CD4-positive, CD25-positive, alpha-beta regulatory T cell (primary cell): ENCODE measurements around the gene TRIM72. TPM values are rescaled to one million over a fixed set of nuclear protein-coding genes. Genes with fewer than 3 reads are reported as not detected.
"Not testable (repeated sequence)": the region's sequence is repeated elsewhere in the genome, so short reads cannot be mapped to it uniquely, and the experiment has no call there.

ENCODE experiments used
- ATAC-seq, 2 donors: fragments of 150-1000 bp; cut with Tn5 transposase; one replicate each; pipeline ENCODE4 v1.10.0; 2021; ENCODE audit warnings: low read depth in 2 of 2, moderate number of reproducible peaks in 2 of 2, moderate library complexity in 1 of 2
- DNase-seq, 3 donors: peaks; one replicate each; pipeline versions ENCODE4 v3.0.0 to v3.0.0-alpha.2; 2012 to 2022; ENCODE audit warnings: mixed read lengths in 1 of 3
- H3K27ac ChIP-seq: one replicate; pipeline ENCODE4 v1.7.0; 2013; ENCODE audit warnings: mild to moderate bottlenecking, low read length; ENCODE audit not compliant: insufficient read depth, poor library complexity, severe bottlenecking
- H3K27me3 ChIP-seq: one replicate; pipeline ENCODE4 v1.7.0; 2013; ENCODE audit warnings: low read length; ENCODE audit not compliant: control insufficient read depth, insufficient read depth
- H3K36me3 ChIP-seq: one replicate; pipeline ENCODE4 v1.7.0; 2013; ENCODE audit warnings: mild to moderate bottlenecking, low read length, moderate library complexity; ENCODE audit not compliant: control insufficient read depth, insufficient read depth
- H3K4me1 ChIP-seq: 2 replicates; pipeline ENCODE4 v1.7.0; 2013; ENCODE audit warnings: mild to moderate bottlenecking, low read length; ENCODE audit not compliant: insufficient read depth, control insufficient read depth, poor library complexity, severe bottlenecking
- H3K4me3 ChIP-seq: one replicate; pipeline ENCODE4 v1.7.0; 2013; ENCODE audit warnings: low read depth, mild to moderate bottlenecking, low read length, moderate library complexity
- H3K9me3 ChIP-seq, 2 experiments: 1 replicate in 1 of 2; 2 replicates in 1 of 2; pipeline ENCODE4 v1.7.0; 2013; ENCODE audit warnings: low read length in 2 of 2, mild to moderate bottlenecking in 1 of 2, moderate library complexity in 1 of 2; ENCODE audit not compliant: control insufficient read depth in 2 of 2
- H3K27ac Mint-ChIP-seq, 3 donors: one replicate each; pipeline ENCODE4 v1.8.0; 2020 to 2022; ENCODE audit warnings: mild to moderate bottlenecking in 3 of 3, mixed read lengths in 3 of 3, moderate library complexity in 2 of 3
- H3K27me3 Mint-ChIP-seq: one replicate; pipeline ENCODE4 v1.8.0; 2022; ENCODE audit warnings: mild to moderate bottlenecking, mixed read lengths
- H3K36me3 Mint-ChIP-seq: one replicate; pipeline ENCODE4 v1.8.0; 2020; ENCODE audit warnings: mixed read lengths
- H3K4me1 Mint-ChIP-seq, 4 donors: one replicate each; pipeline ENCODE4 v1.8.0; 2020 to 2022; ENCODE audit warnings: mixed read lengths in 4 of 4, mild to moderate bottlenecking in 1 of 4
- H3K4me3 Mint-ChIP-seq, 4 donors: one replicate each; pipeline ENCODE4 v1.8.0; 2020 to 2022; ENCODE audit warnings: mild to moderate bottlenecking in 4 of 4, mixed read lengths in 4 of 4, moderate library complexity in 3 of 4
- H3K9me3 Mint-ChIP-seq, 7 donors: one replicate each; pipeline ENCODE4 v1.8.0; 2020 to 2022; ENCODE audit warnings: mixed read lengths in 7 of 7, mild to moderate bottlenecking in 3 of 7, moderate library complexity in 2 of 7
- polyA plus RNA-seq, 4 donors: library from polyadenylated mRNA; unstranded; fragments of 300-500 nt; fragmentation: Illumina TruSeq; gene quantifications; one replicate each; pipeline ENCODE4 v1.2.3, GENCODE V29; 2021
- total RNA-seq: library from RNA; stranded (reverse); gene quantifications from one replicate; pipeline ENCODE4 v1.2.3, GENCODE V29; 2022

TRIM72 gene
- total and polyA plus RNA-seq, 5 donors from 2014 or later: 0.20 TPM; not detected in 4

DNA sequence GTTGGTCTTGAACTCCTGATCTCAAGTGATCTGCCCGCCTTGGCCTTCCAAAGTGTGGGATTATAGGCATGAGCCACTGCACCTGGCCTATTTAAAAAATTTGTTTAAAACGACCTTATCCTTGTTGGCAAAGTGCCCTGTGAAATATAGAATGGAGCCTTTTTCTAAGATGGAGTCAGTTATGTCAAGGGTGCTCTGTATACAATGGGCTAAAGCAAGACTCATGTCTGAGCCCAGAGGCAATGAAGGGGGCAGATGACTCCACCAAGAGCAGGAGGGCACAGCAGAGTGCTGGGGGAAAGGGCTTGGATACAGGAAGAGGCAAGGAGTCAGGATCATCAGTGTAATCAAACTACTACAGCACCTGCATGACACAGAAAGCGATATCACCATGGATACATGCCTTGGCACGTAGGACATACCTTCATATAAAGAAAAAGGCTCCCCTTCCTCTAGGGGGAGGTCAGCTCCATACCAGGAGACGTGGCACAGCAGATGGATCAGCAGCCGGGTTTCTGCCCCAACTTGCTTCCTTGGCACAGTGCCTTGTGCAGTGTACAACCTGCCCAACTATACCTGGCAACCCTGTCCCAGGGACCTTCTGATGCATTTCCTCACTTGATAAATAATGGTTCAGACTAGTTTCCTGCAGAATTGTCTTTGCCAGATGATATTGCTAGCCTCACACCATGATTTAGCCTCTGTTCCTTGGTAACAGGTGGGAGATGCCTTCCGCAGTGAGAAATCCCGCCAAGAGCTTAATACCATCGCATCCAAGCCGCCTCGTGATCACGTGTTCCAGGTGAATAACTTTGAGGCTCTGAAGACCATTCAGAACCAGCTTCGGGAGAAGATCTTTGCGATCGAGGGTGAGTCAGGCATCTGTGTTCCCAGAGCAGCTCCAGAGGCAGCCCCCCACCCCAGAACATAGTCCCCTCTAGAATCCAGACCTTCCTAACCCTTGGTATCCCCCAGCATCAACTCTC lies 61.2 kb downstream of the TRIM72 start:
- Histone ChIP-seq H3K27me3 (no peaks in the 10 kb centered on the region), H3K4me1 (no peaks in the 10 kb centered on the region), H3K36me3 (no peaks in the 10 kb centered on the region), H3K9me3 (no peaks in the 10 kb centered on the region), H3K4me3 (no peak overlapping the region), H3K27ac (no peak overlapping the region)
- Mint-ChIP-seq H3K9me3 (peaks cover 0 to 2% (median 0%) of the 10 kb centered on the region in 7 donors), H3K4me1 (peaks cover 0 to 2% (median 0%) of the 10 kb centered on the region in 4 donors), H3K36me3 (no peaks in the 10 kb centered on the region), H3K4me3 (no peak overlapping the region), H3K27me3 (peaks cover 9% of the 10 kb centered on the region), H3K27ac (no peak overlapping the region)
- no peak for ATAC-seq
- no peak for DNase-seq

DNA sequence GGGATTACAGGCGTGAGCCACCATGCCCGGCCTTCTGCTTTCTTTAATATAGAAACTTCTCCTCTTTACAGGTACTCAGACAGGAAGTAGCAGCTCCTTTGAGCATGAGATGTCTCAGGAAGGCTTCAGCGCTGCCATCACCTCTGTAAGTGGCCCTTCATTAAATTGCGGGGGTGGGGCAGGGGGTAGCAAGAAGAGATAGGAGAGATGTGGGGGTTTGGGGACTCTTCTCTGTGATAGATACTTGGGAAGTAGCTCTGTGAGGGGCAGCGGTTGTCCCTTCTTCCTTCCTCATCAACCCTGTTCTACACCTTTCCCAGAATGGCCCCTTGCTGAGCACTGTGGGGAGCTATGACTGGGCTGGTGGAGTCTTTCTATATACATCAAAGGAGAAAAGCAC lies 62.7 kb downstream of the TRIM72 start:
- Histone ChIP-seq H3K9me3 (no peaks in the 10 kb centered on the region), H3K36me3 (no peaks in the 10 kb centered on the region), H3K27ac (no peak overlapping the region), H3K4me3 (no peak overlapping the region), H3K4me1 (no peaks in the 10 kb centered on the region), H3K27me3 (no peaks in the 10 kb centered on the region)
- H3K36me3 Mint-ChIP-seq: peaks cover under 1% of the 10 kb centered on the region
- ATAC-seq (no peak), DNase-seq (no peak)
- no peak overlapping the region for H3K4me3 Mint-ChIP-seq
- peaks cover 11% of the 10 kb centered on the region for H3K27me3 Mint-ChIP-seq
- peaks cover 0 to 4% (median 0%) of the 10 kb centered on the region in 7 donors for H3K9me3 Mint-ChIP-seq
- no peak overlapping the region for H3K27ac Mint-ChIP-seq
- peaks cover 0 to 2% (median 0%) of the 10 kb centered on the region in 4 donors for H3K4me1 Mint-ChIP-seq

DNA sequence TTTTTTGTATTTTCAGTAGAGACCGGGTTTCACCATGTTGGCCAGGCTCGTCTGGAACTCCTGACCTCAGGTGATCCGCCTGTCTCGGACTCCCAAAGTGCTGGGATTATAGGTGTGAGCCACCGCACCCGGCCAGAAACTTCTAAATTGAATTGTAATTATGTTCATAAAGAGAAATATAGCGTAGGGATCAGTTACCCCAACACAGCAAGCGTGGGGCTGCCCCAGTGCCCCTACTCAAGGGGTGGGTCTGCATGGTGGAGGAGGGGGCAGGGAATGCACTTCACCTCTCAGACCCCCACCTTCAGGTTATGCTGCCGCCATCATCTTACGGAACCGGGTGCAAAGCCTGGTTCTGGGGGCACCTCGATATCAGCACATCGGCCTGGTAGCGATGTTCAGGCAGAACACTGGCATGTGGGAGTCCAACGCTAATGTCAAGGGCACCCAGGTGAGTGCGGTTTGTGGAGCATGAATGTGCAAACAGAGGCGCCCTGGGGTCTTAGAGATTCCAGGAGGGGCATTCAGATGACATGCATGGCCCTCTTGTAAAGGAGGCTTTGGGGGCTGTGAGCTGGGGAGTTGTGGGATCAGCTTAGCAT lies 63.8 kb downstream of the TRIM72 start:
- Histone ChIP-seq H3K27ac (no peak overlapping the region), H3K4me1 (no peaks in the 10 kb centered on the region), H3K36me3 (no peaks in the 10 kb centered on the region), H3K9me3 (no peaks in the 10 kb centered on the region), H3K4me3 (no peak overlapping the region), H3K27me3 (no peaks in the 10 kb centered on the region)
- H3K4me3 Mint-ChIP-seq: no peak overlapping the region
- ATAC-seq (no peak), DNase-seq (no peak)
- H3K27me3 Mint-ChIP-seq: peaks cover 13% of the 10 kb centered on the region
- H3K27ac Mint-ChIP-seq: no peak overlapping the region
- peaks cover 0 to 6% (median 0%) of the 10 kb centered on the region in 7 donors for H3K9me3 Mint-ChIP-seq
- peaks cover 3% of the 10 kb centered on the region for H3K36me3 Mint-ChIP-seq
- H3K4me1 Mint-ChIP-seq: no peaks in the 10 kb centered on the region

DNA sequence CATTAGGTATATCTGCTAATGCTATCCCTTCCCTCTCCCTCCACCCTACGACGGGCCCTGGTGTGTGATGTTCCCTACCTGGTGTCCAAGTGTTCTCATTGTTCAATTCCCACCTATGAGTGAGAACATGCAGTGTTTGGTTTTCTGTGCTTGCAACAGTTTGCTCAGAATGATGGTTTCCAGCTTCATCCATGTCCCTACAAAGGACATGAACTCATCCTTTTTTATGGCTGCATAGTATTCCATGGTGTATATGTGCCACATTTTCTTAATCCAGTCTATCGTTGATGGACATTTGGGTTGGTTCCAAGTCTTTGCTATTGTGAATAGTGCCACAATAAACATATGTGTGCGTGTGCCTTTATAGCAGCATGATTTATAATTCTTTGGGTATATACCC lies 64.9 kb downstream of the TRIM72 start:
- H3K27ac Mint-ChIP-seq, H3K4me1 ChIP-seq, H3K36me3 Mint-ChIP-seq, H3K4me3 ChIP-seq, H3K9me3 ChIP-seq, H3K9me3 Mint-ChIP-seq, H3K36me3 ChIP-seq, H3K27ac ChIP-seq, H3K4me3 Mint-ChIP-seq, H3K4me1 Mint-ChIP-seq, DNase-seq, ATAC-seq, H3K27me3 ChIP-seq: not testable (repeated sequence)
- peaks cover 19% of the 10 kb centered on the region for H3K27me3 Mint-ChIP-seq

Other genes with a start within 250 kb of the TRIM72 start
- gene HSD3B7, start 228.9 kb upstream of the TRIM72 start, total RNA-seq: not detected
- under 1 TPM in 2 of 4 donors, not detected in 2; 0.07 to 0.31 TPM for gene HSD3B7, start 228.9 kb upstream of the TRIM72 start, polyA plus RNA-seq
- gene STX1B, start 203.5 kb upstream of the TRIM72 start, total RNA-seq: 0.74 TPM
- not detected for gene STX1B, start 203.5 kb upstream of the TRIM72 start, polyA plus RNA-seq
- 80.7 TPM for gene STX4, start 180.6 kb upstream of the TRIM72 start, total RNA-seq
- gene STX4, start 180.6 kb upstream of the TRIM72 start, polyA plus RNA-seq: 10 to 100 TPM; 19.1 to 28.0 (median 25.0) TPM
- 16.8 TPM for gene ZNF668, start 139.9 kb upstream of the TRIM72 start, total RNA-seq
- 10 to 100 TPM in 1 of 4 donors, 1 to 10 TPM in 3; 6.4 to 15.8 (median 7.6) TPM for gene ZNF668, start 139.9 kb upstream of the TRIM72 start, polyA plus RNA-seq
- 23.4 TPM for gene ZNF646, start 139.7 kb upstream of the TRIM72 start, total RNA-seq
- gene ZNF646, start 139.7 kb upstream of the TRIM72 start, polyA plus RNA-seq: 1 to 10 TPM; 2.2 to 5.5 (median 3.4) TPM
- 8.2 TPM for gene PRSS53, start 125.2 kb upstream of the TRIM72 start, total RNA-seq
- 1 to 10 TPM in 1 of 4 donors, under 1 TPM in 3; 0.41 to 1.7 (median 0.59) TPM for gene PRSS53, start 125.2 kb upstream of the TRIM72 start, polyA plus RNA-seq
- 38.1 TPM for gene VKORC1, start 119.3 kb upstream of the TRIM72 start, total RNA-seq
- gene VKORC1, start 119.3 kb upstream of the TRIM72 start, polyA plus RNA-seq: 100 to 1,000 TPM in 3 of 4 donors, 10 to 100 TPM in 1; 97.8 to 113 (median 105) TPM
- gene BCKDK, start 105.7 kb upstream of the TRIM72 start, total RNA-seq: 8.2 TPM
- gene BCKDK, start 105.7 kb upstream of the TRIM72 start, polyA plus RNA-seq: 10 to 100 TPM; 19.5 to 24.7 (median 23.5) TPM
- gene KAT8, start 96.5 kb upstream of the TRIM72 start, total RNA-seq: 103 TPM
- 10 to 100 TPM; 31.8 to 49.2 (median 44.4) TPM for gene KAT8, start 96.5 kb upstream of the TRIM72 start, polyA plus RNA-seq
- not detected for gene PRSS8, start 78.4 kb upstream of the TRIM72 start, total RNA-seq
- gene PRSS8, start 78.4 kb upstream of the TRIM72 start, polyA plus RNA-seq: not detected
- gene PRSS36, start 64.1 kb upstream of the TRIM72 start, total RNA-seq: 0.39 TPM
- gene PRSS36, start 64.1 kb upstream of the TRIM72 start, polyA plus RNA-seq: 1 to 10 TPM in 3 of 4 donors, under 1 TPM in 1; 0.46 to 1.4 (median 1.2) TPM
- gene FUS, start 34.0 kb upstream of the TRIM72 start, total RNA-seq: 918 TPM
- gene FUS, start 34.0 kb upstream of the TRIM72 start, polyA plus RNA-seq: 100 to 1,000 TPM; 119 to 147 (median 132) TPM
- gene PYCARD, start 11.4 kb upstream of the TRIM72 start, total RNA-seq: 25.0 TPM
- gene PYCARD, start 11.4 kb upstream of the TRIM72 start, polyA plus RNA-seq: 10 to 100 TPM; 50.6 to 82.9 (median 68.3) TPM
- not detected for gene PYDC1, start 3.0 kb downstream of the TRIM72 start, total RNA-seq
- gene PYDC1, start 3.0 kb downstream of the TRIM72 start, polyA plus RNA-seq: not detected
- gene ITGAM, start 45.9 kb downstream of the TRIM72 start, total RNA-seq: 13.1 TPM
- 1 to 10 TPM in 3 of 4 donors, under 1 TPM in 1; 0.71 to 4.8 (median 1.4) TPM for gene ITGAM, start 45.9 kb downstream of the TRIM72 start, polyA plus RNA-seq
- 1.9 TPM for gene ITGAX, start 141.1 kb downstream of the TRIM72 start, total RNA-seq
- under 1 TPM in 1 of 4 donors, not detected in 3; 0.47 TPM for gene ITGAX, start 141.1 kb downstream of the TRIM72 start, polyA plus RNA-seq
- gene ITGAD, start 179.2 kb downstream of the TRIM72 start, total RNA-seq: not detected
- gene ITGAD, start 179.2 kb downstream of the TRIM72 start, polyA plus RNA-seq: not detected
- gene COX6A2, start 214.2 kb downstream of the TRIM72 start, total RNA-seq: not detected
- gene COX6A2, start 214.2 kb downstream of the TRIM72 start, polyA plus RNA-seq: not detected
- gene ZNF843, start 228.7 kb downstream of the TRIM72 start, total RNA-seq: 0.12 TPM
- under 1 TPM in 2 of 4 donors, not detected in 2; 0.06 to 0.09 TPM for gene ZNF843, start 228.7 kb downstream of the TRIM72 start, polyA plus RNA-seq
- gene ARMC5, start 245.4 kb downstream of the TRIM72 start, total RNA-seq: 11.4 TPM
- gene ARMC5, start 245.4 kb downstream of the TRIM72 start, polyA plus RNA-seq: 1 to 10 TPM; 4.0 to 5.9 (median 5.6) TPM